GM23338 (cell line): ENCODE results near the gene APOBEC4. TPM values are rescaled to one million over a fixed set of nuclear protein-coding genes. Genes with fewer than 3 reads are reported as not detected.
A peak's percentile ranks its signal among the peaks of the same experiment; 100 is the strongest.

ENCODE experiments used
- ATAC-seq: fragments of 200-7000 bp; cut with Tn5 transposase; 3 replicates; pipeline ENCODE4 v1.9.1; 2020
- DNase-seq: peaks from one replicate; pipeline ENCODE4 v3.0.0-alpha.2; 2015; ENCODE audit warnings: low spot score
- H2AFZ ChIP-seq: fragments of 200-600 bp; sonication (generic); 2 replicates; pipeline ENCODE4 v1.8.0; 2016; ENCODE audit warnings: antibody characterized with exemption, mild to moderate bottlenecking, moderate library complexity
- H3F3A ChIP-seq: fragments of 200-600 bp; sonication (generic); replicated peaks from 2 replicates; pipeline ENCODE4 v1.8.0; 2017; ENCODE audit warnings: antibody characterized with exemption, mixed run types, low read depth
- H3K27ac ChIP-seq: fragments of 200-600 bp; sonication (generic); 2 replicates; pipeline ENCODE4 v1.6.1; 2016; ENCODE audit warnings: low read depth
- H3K27me3 ChIP-seq: fragments of 200-600 bp; sonication (generic); 2 replicates; pipeline ENCODE4 v1.8.0; 2016; ENCODE audit warnings: mild to moderate bottlenecking, mixed run types, moderate library complexity; ENCODE audit not compliant: insufficient read depth
- H3K36me3 ChIP-seq: fragments of 200-600 bp; sonication (generic); 2 replicates; pipeline ENCODE4 v1.8.0; 2016; ENCODE audit warnings: mild to moderate bottlenecking; ENCODE audit not compliant: insufficient read depth
- H3K4me1 ChIP-seq: fragments of 200-600 bp; sonication (generic); 2 replicates; pipeline ENCODE4 v1.8.0; 2016; ENCODE audit warnings: mild to moderate bottlenecking, moderate library complexity; ENCODE audit not compliant: insufficient read depth
- H3K4me2 ChIP-seq: fragments of 200-600 bp; sonication (generic); 2 replicates; pipeline ENCODE4 v1.7.1; 2017; ENCODE audit warnings: mixed run types
- H3K4me3 ChIP-seq: fragments of 200-600 bp; sonication (generic); 2 replicates; pipeline ENCODE4 v1.6.1; 2016; ENCODE audit warnings: mixed run types
- H3K79me2 ChIP-seq: fragments of 200-600 bp; sonication (generic); replicated peaks from 2 replicates; pipeline ENCODE4 v1.8.0; 2017; ENCODE audit warnings: mild to moderate bottlenecking; ENCODE audit not compliant: insufficient read depth
- H3K9me2 ChIP-seq: fragments of 200-600 bp; sonication (generic); 2 replicates; pipeline ENCODE4 v1.8.0; 2017; ENCODE audit not compliant: insufficient read depth
- H4K20me1 ChIP-seq: fragments of 200-600 bp; sonication (generic); replicated peaks from 2 replicates; pipeline ENCODE4 v1.8.0; 2017; ENCODE audit warnings: mild to moderate bottlenecking; ENCODE audit not compliant: insufficient read depth
- H3K27ac Mint-ChIP-seq: 2 replicates; pipeline ENCODE4 v1.8.0; 2020; ENCODE audit warnings: inconsistent platforms, mild to moderate bottlenecking, moderate library complexity, mixed read lengths
- H3K27me3 Mint-ChIP-seq: 3 replicates; pipeline ENCODE4 v1.8.0; 2022; ENCODE audit warnings: low read depth, mild to moderate bottlenecking, moderate library complexity, mixed read lengths, inconsistent platforms; ENCODE audit not compliant: insufficient read depth, poor library complexity
- H3K36me3 Mint-ChIP-seq: 3 replicates; pipeline ENCODE4 v1.8.0; 2021; ENCODE audit warnings: low read depth, mild to moderate bottlenecking, inconsistent platforms, moderate library complexity, mixed read lengths
- H3K4me1 Mint-ChIP-seq: 3 replicates; pipeline ENCODE4 v1.8.0; 2020; ENCODE audit warnings: mild to moderate bottlenecking, inconsistent platforms, mixed read lengths
- H3K4me3 Mint-ChIP-seq: 3 replicates; pipeline ENCODE4 v1.8.0; 2021; ENCODE audit warnings: moderate library complexity, mild to moderate bottlenecking, inconsistent platforms, mixed read lengths
- H3K9me3 Mint-ChIP-seq: 3 replicates; pipeline ENCODE4 v1.8.0; 2020; ENCODE audit warnings: moderate library complexity, mild to moderate bottlenecking, inconsistent platforms, mixed read lengths
- CREB1 ChIP-seq: fragments of 250-450 bp; sonication (Bioruptor Pico); IDR thresholded peaks from 2 replicates; pipeline ENCODE4 v1.5.0; 2020; ENCODE audit warnings: low read depth, mild to moderate bottlenecking, moderate library complexity
- EZH2phosphoT487 ChIP-seq: fragments of 200-600 bp; sonication (generic); IDR thresholded peaks from one replicate; pipeline ENCODE4 v1.8.1; 2018; ENCODE audit warnings: antibody characterized with exemption; ENCODE audit not compliant: unreplicated experiment
- JUNB ChIP-seq: IDR thresholded peaks from one replicate; pipeline ENCODE4 v1.6.1; 2016; ENCODE audit warnings: antibody characterized with exemption; ENCODE audit not compliant: unreplicated experiment
- NANOG ChIP-seq: IDR thresholded peaks from 2 replicates; pipeline ENCODE4 v1.6.1; 2016; ENCODE audit warnings: antibody characterized with exemption, borderline replicate concordance
- POLR2AphosphoS5 ChIP-seq: IDR thresholded peaks from 2 replicates; pipeline ENCODE4 v1.6.1; 2016; ENCODE audit warnings: antibody characterized with exemption, low read depth
- STAT1 ChIP-seq: IDR thresholded peaks from one replicate; pipeline ENCODE4 v1.6.1; 2016; ENCODE audit warnings: antibody characterized with exemption; ENCODE audit not compliant: unreplicated experiment
- ZNF331 ChIP-seq: fragments of 250-450 bp; sonication (Bioruptor Pico); IDR thresholded peaks from 2 replicates; pipeline ENCODE4 v1.5.0; 2020; ENCODE audit warnings: low read depth, mild to moderate bottlenecking, moderate library complexity
- polyA plus RNA-seq: library from polyadenylated mRNA; unstranded; fragments of >200 nt; fragmentation: Nextera tagmentation; extraction: Ambion mirVana; gene quantifications from 2 replicates; pipeline ENCODE4 v1.2.1, GENCODE V29; 2016
- total RNA-seq: library from RNA; depleted of rRNA; stranded (reverse); fragments of >200 nt; shearing (Covaris generic); gene quantifications from 2 replicates; pipeline ENCODE4 v1.2.3, GENCODE V29; 2014
- TF ChIP-seq, protein P1 (sequence below), 2 experiments: fragments of 200-600 bp in 1 of 2; sonication (generic) in 1 of 2; conservative IDR thresholded peaks; 2 replicates each; pipeline versions ENCODE4 v1.5.1 to v1.6.1; 2016 to 2017; ENCODE audit warnings: antibody characterized with exemption in 2 of 2, low read depth in 2 of 2, mild to moderate bottlenecking in 2 of 2, moderate library complexity in 1 of 2
- TF ChIP-seq, protein P2 (sequence below): IDR thresholded peaks from one replicate; pipeline ENCODE4 v1.6.1; 2018; ENCODE audit warnings: antibody characterized with exemption; ENCODE audit not compliant: unreplicated experiment

Gene APOBEC4
- total and polyA plus RNA-seq, 2 experiments from 2014 or later, result 0.10 TPM; not detected in 1

DNA sequence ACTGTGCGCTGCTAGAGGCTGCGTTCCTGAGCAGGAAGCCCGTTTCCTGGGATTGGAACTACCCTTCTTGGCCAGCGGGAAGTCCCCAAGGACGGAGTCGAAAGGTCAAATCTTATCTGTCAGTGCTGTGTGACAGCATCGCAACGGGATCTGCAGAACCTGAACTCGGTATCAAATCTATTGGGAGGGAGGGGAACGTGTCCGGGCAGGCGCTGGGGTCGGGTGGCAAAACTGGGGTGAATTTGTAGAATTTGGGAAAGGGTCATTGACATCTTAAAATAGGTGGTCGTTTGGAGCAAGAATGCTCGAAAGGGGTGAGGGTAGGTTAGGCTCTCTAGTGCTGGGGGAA, 16.8 kb downstream of the APOBEC4 start:
- Histone ChIP-seq H3K27ac (no peak overlapping the region), H3K4me1 (peaks cover 18% of the 10 kb centered on the region), H3K79me2 (peaks cover 26% of the 10 kb centered on the region), H2AFZ (peak overlapping the region; percentile 50), H3K4me2 (peak overlapping the region; percentile 83), H3K27me3 (peaks cover 9% of the 10 kb centered on the region; the same call in 1 of the 2 replicates), H4K20me1 (no peaks in the 10 kb centered on the region), H3K9me2 (no peaks in the 10 kb centered on the region), H3F3A (no peaks in the 10 kb centered on the region), H3K4me3 (peak overlapping the region; percentile 71), H3K36me3 (no peaks in the 10 kb centered on the region)
- H3K36me3 Mint-ChIP-seq, result no peaks in the 10 kb centered on the region
- H3K9me3 Mint-ChIP-seq, result no peaks in the 10 kb centered on the region
- H3K4me3 Mint-ChIP-seq, result peak overlapping the region; percentile 98
- DNase-seq, result peak; percentile 78
- no peak for ATAC-seq
- TF ChIP-seq STAT1 (no peak), EZH2phosphoT487 (no peak), NANOG (no peak), CREB1 (CRISPR knock-in tag) (no peak), ZNF331 (CRISPR knock-in tag) (no peak), JUNB (no peak), POLR2AphosphoS5 (no peak)
- TF ChIP-seq, protein P1, sequence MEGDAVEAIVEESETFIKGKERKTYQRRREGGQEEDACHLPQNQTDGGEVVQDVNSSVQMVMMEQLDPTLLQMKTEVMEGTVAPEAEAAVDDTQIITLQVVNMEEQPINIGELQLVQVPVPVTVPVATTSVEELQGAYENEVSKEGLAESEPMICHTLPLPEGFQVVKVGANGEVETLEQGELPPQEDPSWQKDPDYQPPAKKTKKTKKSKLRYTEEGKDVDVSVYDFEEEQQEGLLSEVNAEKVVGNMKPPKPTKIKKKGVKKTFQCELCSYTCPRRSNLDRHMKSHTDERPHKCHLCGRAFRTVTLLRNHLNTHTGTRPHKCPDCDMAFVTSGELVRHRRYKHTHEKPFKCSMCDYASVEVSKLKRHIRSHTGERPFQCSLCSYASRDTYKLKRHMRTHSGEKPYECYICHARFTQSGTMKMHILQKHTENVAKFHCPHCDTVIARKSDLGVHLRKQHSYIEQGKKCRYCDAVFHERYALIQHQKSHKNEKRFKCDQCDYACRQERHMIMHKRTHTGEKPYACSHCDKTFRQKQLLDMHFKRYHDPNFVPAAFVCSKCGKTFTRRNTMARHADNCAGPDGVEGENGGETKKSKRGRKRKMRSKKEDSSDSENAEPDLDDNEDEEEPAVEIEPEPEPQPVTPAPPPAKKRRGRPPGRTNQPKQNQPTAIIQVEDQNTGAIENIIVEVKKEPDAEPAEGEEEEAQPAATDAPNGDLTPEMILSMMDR (conservative IDR thresholded peaks at IDR 0.05; ENCODE audit: low read depth in 2 of 2), result no peak
- peak overlapping the region; percentile 17; the same call in 1 of the 2 replicates for H3K27ac Mint-ChIP-seq
- peaks cover 9% of the 10 kb centered on the region for H3K27me3 Mint-ChIP-seq
- peaks cover 30% of the 10 kb centered on the region; the same call in 2 of the 3 replicates for H3K4me1 Mint-ChIP-seq

DNA sequence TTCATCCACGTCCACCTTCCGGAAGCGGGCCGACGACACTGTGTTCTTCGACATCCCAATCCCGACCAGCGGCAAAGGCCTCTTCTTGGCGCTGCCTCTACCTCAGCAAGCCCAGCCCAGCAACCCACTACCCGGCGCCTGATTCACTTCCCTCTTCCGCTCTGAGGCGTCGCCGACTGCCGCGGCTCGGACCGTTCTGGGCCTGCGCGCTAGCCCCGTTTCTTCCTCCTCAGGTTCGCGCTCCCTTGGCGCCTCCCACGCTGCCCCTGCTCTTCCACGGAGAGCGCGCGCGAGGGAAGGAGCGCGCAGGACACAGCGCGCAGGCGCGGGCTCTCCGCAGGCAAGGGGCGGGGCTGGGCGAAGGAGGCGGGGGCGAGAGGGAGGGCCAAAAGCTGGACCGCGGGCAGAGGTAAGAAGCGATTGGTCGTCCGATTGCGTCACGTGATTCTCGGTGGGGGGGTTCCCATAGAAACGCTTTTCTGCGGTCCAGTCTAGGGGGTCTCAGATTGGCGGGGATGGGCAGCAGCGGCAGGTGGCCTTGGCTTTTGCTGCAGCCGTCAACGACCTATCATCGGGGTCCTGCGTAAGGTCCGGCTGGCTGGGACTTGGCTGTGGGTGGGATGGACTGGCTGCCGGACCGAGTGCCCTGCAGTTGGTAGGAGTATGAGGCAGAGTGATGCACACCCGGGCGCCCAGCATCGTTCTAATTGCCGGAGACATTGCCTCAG, 17.3 kb downstream of the APOBEC4 start, which contains the start of gene ARPC5:
Gene ARPC5 (minus strand): TSS at position 178 of the 728 bp plus-strand sequence. CDS start 124 bp downstream, at position 54.
- H3K4me1 ChIP-seq, result peaks cover 18% of the 10 kb centered on the region
- peak within 1 kb of the TSS; percentile 50 for H2AFZ ChIP-seq
- peaks cover 9% of the 10 kb centered on the region; the same call in 1 of the 2 replicates for H3K27me3 ChIP-seq
- peak within 1 kb of the TSS; percentile 71 for H3K4me3 ChIP-seq
- H3F3A ChIP-seq, result no peaks in the 10 kb centered on the region
- no peaks in the 10 kb centered on the region for H3K36me3 ChIP-seq
- DNase-seq, result peak; percentile 98
- H3K79me2 ChIP-seq, result peaks cover 26% of the 10 kb centered on the region
- H3K27ac ChIP-seq, result no peak within 1 kb of the TSS
- Mint-ChIP-seq H3K4me1 (peaks cover 32% of the 10 kb centered on the region), H3K4me3 (peak within 1 kb of the TSS; percentile 98), H3K36me3 (peaks cover 2% of the 10 kb centered on the region; the same call in 2 of the 3 replicates), H3K9me3 (no peaks in the 10 kb centered on the region), H3K27ac (peak within 1 kb of the TSS; percentile 92), H3K27me3 (peaks cover 9% of the 10 kb centered on the region)
- no peaks in the 10 kb centered on the region for H4K20me1 ChIP-seq
- no peaks in the 10 kb centered on the region for H3K9me2 ChIP-seq
- H3K4me2 ChIP-seq, result peak within 1 kb of the TSS; percentile 83
- peak; percentile 85 for ATAC-seq
- TF ChIP-seq POLR2AphosphoS5 (peak; percentile 89), EZH2phosphoT487 (no peak), JUNB (no peak), ZNF331 (CRISPR knock-in tag) (no peak)
- TF ChIP-seq, protein P2, sequence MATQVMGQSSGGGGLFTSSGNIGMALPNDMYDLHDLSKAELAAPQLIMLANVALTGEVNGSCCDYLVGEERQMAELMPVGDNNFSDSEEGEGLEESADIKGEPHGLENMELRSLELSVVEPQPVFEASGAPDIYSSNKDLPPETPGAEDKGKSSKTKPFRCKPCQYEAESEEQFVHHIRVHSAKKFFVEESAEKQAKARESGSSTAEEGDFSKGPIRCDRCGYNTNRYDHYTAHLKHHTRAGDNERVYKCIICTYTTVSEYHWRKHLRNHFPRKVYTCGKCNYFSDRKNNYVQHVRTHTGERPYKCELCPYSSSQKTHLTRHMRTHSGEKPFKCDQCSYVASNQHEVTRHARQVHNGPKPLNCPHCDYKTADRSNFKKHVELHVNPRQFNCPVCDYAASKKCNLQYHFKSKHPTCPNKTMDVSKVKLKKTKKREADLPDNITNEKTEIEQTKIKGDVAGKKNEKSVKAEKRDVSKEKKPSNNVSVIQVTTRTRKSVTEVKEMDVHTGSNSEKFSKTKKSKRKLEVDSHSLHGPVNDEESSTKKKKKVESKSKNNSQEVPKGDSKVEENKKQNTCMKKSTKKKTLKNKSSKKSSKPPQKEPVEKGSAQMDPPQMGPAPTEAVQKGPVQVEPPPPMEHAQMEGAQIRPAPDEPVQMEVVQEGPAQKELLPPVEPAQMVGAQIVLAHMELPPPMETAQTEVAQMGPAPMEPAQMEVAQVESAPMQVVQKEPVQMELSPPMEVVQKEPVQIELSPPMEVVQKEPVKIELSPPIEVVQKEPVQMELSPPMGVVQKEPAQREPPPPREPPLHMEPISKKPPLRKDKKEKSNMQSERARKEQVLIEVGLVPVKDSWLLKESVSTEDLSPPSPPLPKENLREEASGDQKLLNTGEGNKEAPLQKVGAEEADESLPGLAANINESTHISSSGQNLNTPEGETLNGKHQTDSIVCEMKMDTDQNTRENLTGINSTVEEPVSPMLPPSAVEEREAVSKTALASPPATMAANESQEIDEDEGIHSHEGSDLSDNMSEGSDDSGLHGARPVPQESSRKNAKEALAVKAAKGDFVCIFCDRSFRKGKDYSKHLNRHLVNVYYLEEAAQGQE, result peak; percentile 5
